ENCODE data around the gene LGR6.

DNA sequence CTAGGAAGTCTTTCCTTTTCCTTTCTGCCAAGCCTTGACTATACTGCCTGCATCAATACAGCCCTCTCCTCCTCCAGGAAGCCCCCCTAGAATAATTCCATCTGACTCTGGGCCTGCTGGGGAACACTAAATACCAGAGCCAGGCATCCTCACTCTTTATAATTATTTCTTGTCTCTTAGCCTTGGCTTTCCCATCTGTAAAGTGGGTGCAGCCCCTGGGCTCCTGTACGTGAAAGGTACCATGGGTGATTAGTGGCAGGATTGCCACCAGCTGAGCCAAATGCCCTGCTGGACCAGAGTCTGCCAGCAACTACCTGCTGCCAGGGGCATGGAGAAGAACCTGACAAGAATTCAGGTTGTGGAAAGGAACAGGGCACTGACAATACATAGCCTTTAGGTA, 58.7 kb downstream of the LGR6 start:
- TF ChIP-seq EZH2phosphoT487 (IDR thresholded peaks at IDR 0.05; ENCODE audit: low read depth): no peak
- TF ChIP-seq, protein P1, sequence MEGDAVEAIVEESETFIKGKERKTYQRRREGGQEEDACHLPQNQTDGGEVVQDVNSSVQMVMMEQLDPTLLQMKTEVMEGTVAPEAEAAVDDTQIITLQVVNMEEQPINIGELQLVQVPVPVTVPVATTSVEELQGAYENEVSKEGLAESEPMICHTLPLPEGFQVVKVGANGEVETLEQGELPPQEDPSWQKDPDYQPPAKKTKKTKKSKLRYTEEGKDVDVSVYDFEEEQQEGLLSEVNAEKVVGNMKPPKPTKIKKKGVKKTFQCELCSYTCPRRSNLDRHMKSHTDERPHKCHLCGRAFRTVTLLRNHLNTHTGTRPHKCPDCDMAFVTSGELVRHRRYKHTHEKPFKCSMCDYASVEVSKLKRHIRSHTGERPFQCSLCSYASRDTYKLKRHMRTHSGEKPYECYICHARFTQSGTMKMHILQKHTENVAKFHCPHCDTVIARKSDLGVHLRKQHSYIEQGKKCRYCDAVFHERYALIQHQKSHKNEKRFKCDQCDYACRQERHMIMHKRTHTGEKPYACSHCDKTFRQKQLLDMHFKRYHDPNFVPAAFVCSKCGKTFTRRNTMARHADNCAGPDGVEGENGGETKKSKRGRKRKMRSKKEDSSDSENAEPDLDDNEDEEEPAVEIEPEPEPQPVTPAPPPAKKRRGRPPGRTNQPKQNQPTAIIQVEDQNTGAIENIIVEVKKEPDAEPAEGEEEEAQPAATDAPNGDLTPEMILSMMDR (IDR thresholded peaks at IDR 0.05; ENCODE audit: low read depth, low read length): no peak
